Osteoblast (primary cell): ENCODE data around the gene WFDC8. TPM values are rescaled to one million over a fixed set of nuclear protein-coding genes. Genes with fewer than 3 reads are reported as not detected.

ENCODE experiments used
- DNase-seq: peaks from one replicate; pipeline ENCODE4 v3.0.0; 2011; ENCODE audit warnings: low spot score, mixed read lengths; ENCODE audit not compliant: insufficient read length; ENCODE audit errors: missing footprints
- H2AFZ ChIP-seq: 2 replicates; pipeline ENCODE4 v1.6.0; 2011; ENCODE audit warnings: mild to moderate bottlenecking, low read length
- H3K27ac ChIP-seq: 2 replicates; pipeline ENCODE4 v1.5.1; 2011; ENCODE audit warnings: mild to moderate bottlenecking, low read depth, low read length, moderate library complexity
- H3K27me3 ChIP-seq: 2 replicates; pipeline ENCODE4 v1.6.0; 2012; ENCODE audit warnings: mild to moderate bottlenecking, control low read depth, inconsistent platforms, low read length, moderate library complexity; ENCODE audit not compliant: insufficient read depth
- H3K36me3 ChIP-seq: 2 replicates; pipeline ENCODE4 v1.5.1; 2011; ENCODE audit warnings: mild to moderate bottlenecking, low read length, control low read depth, moderate library complexity; ENCODE audit not compliant: insufficient read depth
- H3K4me1 ChIP-seq: 2 replicates; pipeline ENCODE4 v1.5.1; 2011; ENCODE audit warnings: mild to moderate bottlenecking, low read length, control low read depth, moderate library complexity; ENCODE audit not compliant: insufficient read depth
- H3K4me2 ChIP-seq: 2 replicates; pipeline ENCODE4 v1.6.0; 2011; ENCODE audit warnings: mild to moderate bottlenecking, low read length; ENCODE audit not compliant: insufficient read depth
- H3K4me3 ChIP-seq: fragments of 200-600 bp; sonication (generic); 3 replicates; pipeline ENCODE4 v1.5.1; 2012; ENCODE audit warnings: mild to moderate bottlenecking, low read length, inconsistent platforms; ENCODE audit not compliant: insufficient read depth
- H3K79me2 ChIP-seq: 2 replicates; pipeline ENCODE4 v1.6.0; 2012; ENCODE audit warnings: mild to moderate bottlenecking, low read length, control low read depth, inconsistent platforms; ENCODE audit not compliant: insufficient read depth
- H3K9me3 ChIP-seq: 2 replicates; pipeline ENCODE4 v1.5.1; 2011; ENCODE audit warnings: low read depth, low read length, control low read depth
- H4K20me1 ChIP-seq: 2 replicates; pipeline ENCODE4 v1.6.0; 2012; ENCODE audit warnings: mild to moderate bottlenecking, low read length, control low read depth; ENCODE audit not compliant: insufficient read depth
- total RNA-seq: library from RNA; depleted of rRNA; stranded (reverse); fragments of >200 nt; gene quantifications from 2 replicates; pipeline ENCODE4 v1.2.3, GENCODE V29; 2012
- TF ChIP-seq, protein P1 (sequence below): IDR thresholded peaks from 2 replicates; pipeline ENCODE4 v1.5.1; 2011; ENCODE audit warnings: mild to moderate bottlenecking, low read depth, low read length, moderate library complexity; ENCODE audit errors: extremely low read depth

Gene WFDC8
- total RNA-seq, 1 donor, result not detected

DNA sequence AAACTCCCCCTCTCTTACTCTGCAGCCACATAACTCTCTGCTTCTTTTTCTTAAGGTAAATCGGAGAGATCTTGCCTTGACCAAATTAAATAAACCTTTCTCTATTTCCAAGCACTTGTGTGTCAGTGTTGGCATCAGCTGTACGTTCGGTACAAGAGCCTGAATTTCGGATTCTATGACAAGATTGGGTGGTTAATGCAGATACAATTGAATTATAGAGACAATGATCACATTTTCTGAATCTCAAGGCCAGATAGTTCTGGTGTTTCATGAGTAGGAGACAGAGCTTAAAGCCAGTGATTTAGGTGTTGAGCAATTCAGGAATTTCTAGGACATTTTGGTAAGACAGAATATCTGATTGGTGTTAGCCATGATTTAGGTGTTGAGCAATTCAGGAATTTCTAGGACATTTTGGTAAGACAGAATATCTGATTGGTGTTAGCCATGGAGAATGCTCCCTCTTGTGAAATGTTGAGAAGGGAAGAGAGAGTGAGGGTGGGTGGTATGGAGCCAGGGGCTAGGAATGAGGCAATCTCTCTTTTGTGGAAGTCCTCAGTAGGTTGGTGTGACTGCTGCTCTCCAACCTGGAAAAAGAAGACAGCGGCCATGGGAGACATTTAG is 68.7 kb downstream of the WFDC8 start:
- Histone ChIP-seq H2AFZ (no peak overlapping the region), H4K20me1 (no peaks in the 10 kb centered on the region), H3K9me3 (no peaks in the 10 kb centered on the region), H3K4me3 (no peak overlapping the region), H3K4me1 (no peaks in the 10 kb centered on the region), H3K27ac (no peak overlapping the region), H3K4me2 (no peak overlapping the region), H3K79me2 (no peaks in the 10 kb centered on the region), H3K36me3 (no peaks in the 10 kb centered on the region), H3K27me3 (peaks cover 5% of the 10 kb centered on the region)
- TF ChIP-seq, protein P1, sequence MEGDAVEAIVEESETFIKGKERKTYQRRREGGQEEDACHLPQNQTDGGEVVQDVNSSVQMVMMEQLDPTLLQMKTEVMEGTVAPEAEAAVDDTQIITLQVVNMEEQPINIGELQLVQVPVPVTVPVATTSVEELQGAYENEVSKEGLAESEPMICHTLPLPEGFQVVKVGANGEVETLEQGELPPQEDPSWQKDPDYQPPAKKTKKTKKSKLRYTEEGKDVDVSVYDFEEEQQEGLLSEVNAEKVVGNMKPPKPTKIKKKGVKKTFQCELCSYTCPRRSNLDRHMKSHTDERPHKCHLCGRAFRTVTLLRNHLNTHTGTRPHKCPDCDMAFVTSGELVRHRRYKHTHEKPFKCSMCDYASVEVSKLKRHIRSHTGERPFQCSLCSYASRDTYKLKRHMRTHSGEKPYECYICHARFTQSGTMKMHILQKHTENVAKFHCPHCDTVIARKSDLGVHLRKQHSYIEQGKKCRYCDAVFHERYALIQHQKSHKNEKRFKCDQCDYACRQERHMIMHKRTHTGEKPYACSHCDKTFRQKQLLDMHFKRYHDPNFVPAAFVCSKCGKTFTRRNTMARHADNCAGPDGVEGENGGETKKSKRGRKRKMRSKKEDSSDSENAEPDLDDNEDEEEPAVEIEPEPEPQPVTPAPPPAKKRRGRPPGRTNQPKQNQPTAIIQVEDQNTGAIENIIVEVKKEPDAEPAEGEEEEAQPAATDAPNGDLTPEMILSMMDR, result no peak
- no peak for DNase-seq

DNA sequence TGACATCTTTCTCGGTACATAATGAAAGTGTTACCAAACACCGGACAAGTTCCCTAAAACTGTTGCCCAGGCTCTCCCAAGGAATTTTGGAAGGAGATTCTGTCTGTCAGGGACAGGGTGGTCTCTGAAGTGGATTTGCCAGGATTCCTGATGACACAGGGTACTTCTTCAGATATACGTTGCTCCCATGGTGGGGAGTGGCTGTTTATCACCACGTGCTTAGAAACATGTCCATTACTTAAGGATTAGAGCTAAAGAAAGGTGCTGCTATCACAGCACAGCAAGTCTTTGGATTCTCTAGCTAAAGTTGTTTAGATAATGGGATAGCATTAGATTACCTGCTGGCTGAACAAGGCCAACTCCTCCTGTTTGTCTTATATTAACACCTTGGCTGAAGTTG is 70.0 kb downstream of the WFDC8 start:
- no peak overlapping the region for H3K27ac ChIP-seq
- no peak overlapping the region for H3K4me2 ChIP-seq
- H3K4me3 ChIP-seq, result no peak overlapping the region
- H4K20me1 ChIP-seq, result no peaks in the 10 kb centered on the region
- no peaks in the 10 kb centered on the region for H3K79me2 ChIP-seq
- no peaks in the 10 kb centered on the region for H3K4me1 ChIP-seq
- H3K27me3 ChIP-seq, result peaks cover 5% of the 10 kb centered on the region
- H2AFZ ChIP-seq, result no peak overlapping the region
- DNase-seq, result no peak
- TF ChIP-seq, protein P1, result no peak
- H3K9me3 ChIP-seq, result no peaks in the 10 kb centered on the region
- H3K36me3 ChIP-seq, result no peaks in the 10 kb centered on the region

DNA sequence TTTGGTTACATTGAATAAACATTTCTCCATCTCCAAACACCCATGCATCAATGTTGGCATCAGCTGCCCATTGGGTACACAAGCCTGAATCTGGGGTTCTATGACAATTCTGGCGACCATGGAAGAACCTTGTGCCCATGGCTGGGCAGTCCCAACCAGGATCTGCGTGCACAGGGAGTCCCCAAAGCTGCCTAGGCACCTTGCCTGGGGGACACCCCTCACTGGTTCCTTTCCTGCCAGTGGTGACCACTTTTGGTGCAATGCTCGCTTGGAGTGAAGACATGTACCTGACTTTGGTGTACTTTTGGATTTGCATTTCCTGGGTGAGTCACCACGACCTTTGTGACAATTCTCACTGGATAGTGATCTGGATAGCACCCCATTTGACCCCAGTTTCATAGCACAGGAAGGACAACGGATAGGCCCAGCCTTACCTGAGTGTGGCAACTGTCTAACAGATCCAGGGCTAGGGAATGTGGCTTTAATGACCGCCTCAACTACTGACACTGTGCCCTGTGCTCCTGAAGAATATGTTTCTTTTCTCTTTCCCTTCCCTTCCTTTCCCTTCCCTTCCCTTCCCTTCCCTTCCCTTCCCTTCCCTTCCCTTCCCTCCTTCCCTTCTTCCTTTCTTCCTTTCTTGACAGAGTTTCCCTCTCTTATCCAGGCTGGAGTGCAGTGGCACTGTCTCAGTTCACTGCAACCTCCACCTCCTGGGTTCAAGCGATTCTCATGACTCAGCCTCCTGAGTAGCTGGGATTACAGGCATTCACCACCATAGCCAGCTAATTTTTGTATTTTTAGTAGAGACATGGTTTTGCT is 70.8 kb downstream of the WFDC8 start:
- Histone ChIP-seq H4K20me1 (no peaks in the 10 kb centered on the region), H3K79me2 (no peaks in the 10 kb centered on the region), H3K36me3 (no peaks in the 10 kb centered on the region), H3K9me3 (no peaks in the 10 kb centered on the region), H3K4me3 (no peak overlapping the region), H3K27ac (no peak overlapping the region), H3K27me3 (peaks cover 5% of the 10 kb centered on the region), H3K4me1 (no peaks in the 10 kb centered on the region), H2AFZ (no peak overlapping the region), H3K4me2 (no peak overlapping the region)
- no peak for DNase-seq
- TF ChIP-seq, protein P1, result no peak
